Measurements from ENCODE around the gene FZD7.

Gene FZD7

GRCh38 chr2:202052235-202052634, 18.6 kb downstream of the FZD7 start:
- H3K4me3 ChIP-seq (ENCODE audit: low read depth, low read length) = no peak overlapping the region
- no peak for TF ChIP-seq CTCF (conservative IDR thresholded peaks at IDR 0.05; ENCODE audit: low read depth, low read length)
- no peak for DNase-seq (ENCODE audit: low read depth)

GRCh38 chr2:202054679-202055078, 21.0 kb downstream of the FZD7 start:
- TF ChIP-seq CTCF (conservative IDR thresholded peaks at IDR 0.05; ENCODE audit: low read depth, low read length) = no peak
- DNase-seq (ENCODE audit: low read depth) = no peak
- H3K4me3 ChIP-seq (ENCODE audit: low read depth, low read length) = no peak overlapping the region

GRCh38 chr2:202056611-202057010, 23.0 kb downstream of the FZD7 start:
- H3K4me3 ChIP-seq (ENCODE audit: low read depth, low read length) = no peak overlapping the region
- peak; percentile 65 for DNase-seq (ENCODE audit: low read depth)
- TF ChIP-seq CTCF (conservative IDR thresholded peaks at IDR 0.05; ENCODE audit: low read depth, low read length) = peak; percentile 69

GRCh38 chr2:202060218-202060617, 26.6 kb downstream of the FZD7 start:
- no peak for DNase-seq (ENCODE audit: low read depth)
- peak; percentile 46 for TF ChIP-seq CTCF (conservative IDR thresholded peaks at IDR 0.05; ENCODE audit: low read depth, low read length)
- H3K4me3 ChIP-seq (ENCODE audit: low read depth, low read length) = no peak overlapping the region

GRCh38 chr2:202061695-202062094, 28.0 kb downstream of the FZD7 start:
- no peak overlapping the region for H3K4me3 ChIP-seq (ENCODE audit: low read depth, low read length)
- no peak for TF ChIP-seq CTCF (conservative IDR thresholded peaks at IDR 0.05; ENCODE audit: low read depth, low read length)
- no peak for DNase-seq (ENCODE audit: low read depth)

- TF ChIP-seq CTCF (conservative IDR thresholded peaks at IDR 0.05; ENCODE audit: low read depth, low read length) = no peak
- DNase-seq (ENCODE audit: low read depth) = peak; percentile 89
These were observed 30.7 kb downstream of the FZD7 start for GRCh38 chr2:202064171-202064880.

GRCh38 chr2:202064881-202065230, 31.2 kb downstream of the FZD7 start:
- no peak overlapping the region for H3K4me3 ChIP-seq (ENCODE audit: low read depth, low read length)
- TF ChIP-seq CTCF (conservative IDR thresholded peaks at IDR 0.05; ENCODE audit: low read depth, low read length) = no peak
- DNase-seq (ENCODE audit: low read depth) = no peak

More at GRCh38 chr2:202064171-202064880, 30.7 kb downstream of the FZD7 start:
- no peak overlapping the region for H3K4me3 ChIP-seq (ENCODE audit: low read depth, low read length)
